ENCODE data around the gene MAP3K10.

The MAP3K10 gene

DNA sequence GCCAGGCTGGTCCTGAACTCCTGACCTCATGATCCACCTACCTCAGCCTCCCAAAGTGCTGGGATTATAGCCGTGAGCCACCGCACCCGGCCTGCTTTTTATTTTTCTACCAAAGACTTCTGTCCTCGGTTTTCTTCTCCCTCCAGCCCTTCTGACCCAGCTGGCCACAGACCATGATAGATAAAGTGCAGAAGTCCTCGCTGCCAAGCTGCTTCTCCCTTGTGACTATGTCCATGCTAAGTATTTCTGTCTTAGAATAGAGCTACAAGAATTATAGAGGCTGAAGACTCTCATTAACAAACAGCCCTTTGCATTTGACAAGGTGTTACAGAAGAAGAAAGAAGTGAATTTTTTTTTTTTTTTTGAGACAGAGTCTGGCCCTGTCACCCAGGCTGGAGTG is 15.4 kb upstream of the MAP3K10 start:
- DNase-seq, result no peak

DNA sequence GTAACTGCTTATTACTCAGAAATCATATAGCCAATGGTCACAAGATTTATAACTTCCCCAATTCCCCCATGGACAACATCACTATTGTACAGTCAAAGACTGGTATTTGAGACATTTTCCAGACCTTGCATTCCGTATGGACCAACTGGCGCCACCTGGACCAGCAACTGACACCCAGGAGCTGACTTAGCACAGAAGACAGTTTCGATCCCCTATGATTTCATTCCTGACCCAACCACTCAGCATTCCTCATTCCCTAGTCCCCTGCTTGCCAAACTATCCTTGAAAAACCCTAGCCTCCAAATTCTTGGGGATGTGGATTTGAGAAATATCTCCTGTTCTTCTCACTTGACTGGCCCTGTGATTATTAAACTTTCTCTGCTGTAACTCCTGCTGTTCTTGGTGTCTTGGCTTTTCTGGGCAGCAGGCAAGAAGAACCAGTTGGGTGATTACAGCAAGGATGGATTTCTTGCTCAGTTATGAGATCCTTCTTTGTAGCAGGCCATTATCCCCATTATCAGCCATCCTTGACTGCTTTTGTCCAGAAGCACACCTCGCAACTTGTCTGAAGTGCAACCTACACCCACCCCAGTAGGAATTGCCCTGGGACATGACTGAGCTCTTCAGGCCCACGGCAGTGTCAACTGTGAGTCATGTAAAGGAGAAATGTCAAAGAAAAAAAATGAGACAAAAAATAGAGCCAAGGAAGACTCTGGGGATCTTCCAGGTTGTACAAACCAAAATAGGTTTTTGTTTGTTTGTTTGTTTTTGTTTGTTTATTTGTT is 13.7 kb upstream of the MAP3K10 start:
- DNase-seq, result no peak

DNA sequence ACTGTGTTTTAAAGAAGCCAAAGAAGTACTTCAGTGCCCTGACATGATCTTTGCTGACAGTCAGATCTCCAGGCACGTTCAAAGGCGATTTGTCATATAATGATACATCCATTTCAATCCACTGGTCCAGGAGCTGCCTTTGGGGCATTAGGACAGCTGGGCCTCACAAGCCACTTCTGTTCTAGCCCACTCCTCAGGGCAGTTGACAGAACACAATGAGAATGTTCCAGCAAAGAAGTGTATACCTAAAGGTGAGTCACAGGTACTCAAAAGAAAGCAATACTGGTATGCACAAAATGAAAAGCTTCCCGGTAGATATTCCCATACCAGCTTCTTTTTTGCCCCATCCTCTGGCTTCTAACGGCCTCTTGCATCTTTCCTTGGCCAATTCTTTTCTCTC is 12.5 kb upstream of the MAP3K10 start:
- no peak for DNase-seq

DNA sequence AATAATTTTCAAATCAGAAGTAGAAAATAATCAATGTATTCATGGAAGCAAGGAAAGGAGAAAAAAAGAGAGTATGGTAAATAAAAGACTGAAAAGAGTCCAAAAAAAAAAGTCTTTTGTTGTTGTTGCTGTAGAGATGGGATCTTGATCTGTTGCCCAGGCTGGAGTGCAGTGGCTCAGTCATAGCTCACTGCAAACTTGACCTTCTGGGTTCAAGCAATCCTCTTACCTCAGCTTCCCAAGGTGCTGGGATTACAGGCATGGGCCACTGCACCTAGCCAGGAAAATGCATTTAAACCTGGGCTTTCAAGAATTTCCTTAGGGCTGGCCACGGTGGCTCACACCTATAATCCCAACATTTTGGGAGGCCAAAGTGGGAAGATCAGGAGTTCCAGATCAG is 7.0 kb upstream of the MAP3K10 start:
- DNase-seq, result no peak

DNA sequence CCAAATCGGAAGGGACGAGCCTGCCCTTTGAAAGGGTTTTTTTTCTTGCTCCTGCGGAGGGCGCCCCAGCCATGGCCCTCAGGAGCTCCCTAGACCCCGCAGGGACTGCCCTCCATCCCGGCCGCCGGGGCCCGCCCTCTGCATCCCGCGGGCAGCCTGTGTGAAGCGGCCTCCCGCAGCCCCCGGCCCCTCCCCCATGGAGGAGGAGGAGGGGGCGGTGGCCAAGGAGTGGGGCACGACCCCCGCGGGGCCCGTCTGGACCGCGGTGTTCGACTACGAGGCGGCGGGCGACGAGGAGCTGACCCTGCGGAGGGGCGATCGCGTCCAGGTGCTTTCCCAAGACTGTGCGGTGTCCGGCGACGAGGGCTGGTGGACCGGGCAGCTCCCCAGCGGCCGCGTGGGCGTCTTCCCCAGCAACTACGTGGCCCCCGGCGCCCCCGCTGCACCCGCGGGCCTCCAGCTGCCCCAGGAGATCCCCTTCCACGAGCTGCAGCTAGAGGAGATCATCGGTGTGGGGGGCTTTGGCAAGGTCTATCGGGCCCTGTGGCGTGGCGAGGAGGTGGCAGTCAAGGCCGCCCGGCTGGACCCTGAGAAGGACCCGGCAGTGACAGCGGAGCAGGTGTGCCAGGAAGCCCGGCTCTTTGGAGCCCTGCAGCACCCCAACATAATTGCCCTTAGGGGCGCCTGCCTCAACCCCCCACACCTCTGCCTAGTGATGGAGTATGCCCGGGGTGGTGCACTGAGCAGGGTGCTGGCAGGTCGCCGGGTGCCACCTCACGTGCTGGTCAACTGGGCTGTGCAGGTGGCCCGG is 815 bp downstream of the MAP3K10 start:
- DNase-seq, result no peak

DNA sequence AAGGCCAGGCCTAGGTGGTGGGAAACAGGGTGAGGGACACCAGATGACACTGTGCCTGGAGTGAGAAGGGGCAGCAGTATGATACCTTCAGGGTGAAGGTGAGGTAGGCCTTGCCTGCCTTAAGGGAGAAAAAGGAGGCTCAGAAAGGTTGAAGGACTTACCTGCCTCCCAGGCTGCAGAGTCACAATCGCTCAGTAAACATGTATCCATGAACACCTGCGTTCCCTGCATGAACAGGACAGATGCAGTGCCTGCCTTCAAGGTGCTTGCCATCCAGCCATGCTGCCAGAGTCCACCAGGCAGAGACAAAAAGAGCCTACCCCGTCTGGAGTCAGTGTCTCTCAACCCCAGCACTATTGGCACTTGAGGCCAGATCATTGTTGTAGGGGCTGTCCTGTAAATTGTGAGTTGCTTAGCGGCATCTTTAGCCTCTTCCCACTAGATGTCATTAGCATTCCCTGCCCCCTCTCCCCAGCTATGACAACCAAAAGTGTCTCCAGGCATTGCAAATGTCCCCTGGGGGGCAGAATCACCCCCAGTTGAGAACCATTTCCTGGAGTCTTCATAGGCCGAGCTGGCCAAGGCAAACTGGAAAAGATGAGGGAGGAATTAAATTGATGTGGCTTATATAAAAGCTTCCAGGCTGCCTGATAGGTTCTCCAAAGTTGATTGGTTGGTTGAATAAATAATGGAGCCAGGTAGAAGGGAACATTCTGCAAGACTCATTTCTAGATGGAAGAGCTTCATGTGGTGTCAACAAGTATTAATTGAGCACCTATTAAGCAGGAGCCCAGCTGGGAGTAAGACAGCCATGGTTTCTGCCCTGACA is 1.7 kb downstream of the MAP3K10 start:
- no peak for DNase-seq

DNA sequence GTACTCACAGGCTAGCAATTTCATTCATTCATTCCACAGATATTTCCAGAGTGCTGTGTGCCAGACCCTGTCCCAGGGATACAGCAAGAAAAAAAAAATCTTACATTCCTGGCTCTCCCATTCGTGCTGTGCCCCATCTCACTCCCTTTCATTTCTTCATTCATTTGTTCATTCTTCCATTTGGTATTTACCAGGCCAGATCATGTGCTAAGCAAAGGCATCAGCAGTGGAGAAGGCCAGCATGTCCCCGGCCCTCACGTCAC is 2.3 kb downstream of the MAP3K10 start:
- DNase-seq, result no peak

DNA sequence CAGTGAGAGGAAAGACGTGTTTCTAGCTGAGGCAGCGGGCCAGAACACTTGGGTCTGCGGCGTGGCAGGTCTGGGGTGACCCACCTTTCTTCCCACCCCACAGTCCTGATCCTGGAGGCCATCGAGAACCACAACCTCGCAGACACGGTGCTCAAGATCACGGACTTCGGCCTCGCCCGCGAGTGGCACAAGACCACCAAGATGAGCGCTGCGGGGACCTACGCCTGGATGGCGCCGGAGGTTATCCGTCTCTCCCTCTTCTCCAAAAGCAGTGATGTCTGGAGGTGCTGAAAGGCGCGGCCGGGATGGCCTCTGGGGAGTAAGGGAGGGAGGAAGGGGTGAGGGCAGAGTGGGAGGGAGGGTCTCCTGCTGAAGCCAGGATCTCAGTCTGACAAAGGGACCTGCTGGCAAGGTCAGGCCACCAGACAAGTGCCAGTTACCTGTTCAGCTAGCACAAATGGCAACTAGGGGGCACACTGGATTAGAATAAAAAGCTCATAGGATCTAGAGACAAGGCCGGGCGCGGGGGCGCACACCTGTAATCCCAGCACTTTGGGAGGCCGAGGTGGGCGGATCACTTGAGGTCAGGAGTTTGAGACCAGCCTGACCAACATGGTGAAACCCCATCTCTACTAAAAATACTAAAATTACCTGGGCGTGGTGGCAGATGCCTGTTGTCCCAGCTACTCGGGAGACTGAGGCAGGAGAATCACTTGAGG is 7.2 kb downstream of the MAP3K10 start:
- DNase-seq, result no peak

DNA sequence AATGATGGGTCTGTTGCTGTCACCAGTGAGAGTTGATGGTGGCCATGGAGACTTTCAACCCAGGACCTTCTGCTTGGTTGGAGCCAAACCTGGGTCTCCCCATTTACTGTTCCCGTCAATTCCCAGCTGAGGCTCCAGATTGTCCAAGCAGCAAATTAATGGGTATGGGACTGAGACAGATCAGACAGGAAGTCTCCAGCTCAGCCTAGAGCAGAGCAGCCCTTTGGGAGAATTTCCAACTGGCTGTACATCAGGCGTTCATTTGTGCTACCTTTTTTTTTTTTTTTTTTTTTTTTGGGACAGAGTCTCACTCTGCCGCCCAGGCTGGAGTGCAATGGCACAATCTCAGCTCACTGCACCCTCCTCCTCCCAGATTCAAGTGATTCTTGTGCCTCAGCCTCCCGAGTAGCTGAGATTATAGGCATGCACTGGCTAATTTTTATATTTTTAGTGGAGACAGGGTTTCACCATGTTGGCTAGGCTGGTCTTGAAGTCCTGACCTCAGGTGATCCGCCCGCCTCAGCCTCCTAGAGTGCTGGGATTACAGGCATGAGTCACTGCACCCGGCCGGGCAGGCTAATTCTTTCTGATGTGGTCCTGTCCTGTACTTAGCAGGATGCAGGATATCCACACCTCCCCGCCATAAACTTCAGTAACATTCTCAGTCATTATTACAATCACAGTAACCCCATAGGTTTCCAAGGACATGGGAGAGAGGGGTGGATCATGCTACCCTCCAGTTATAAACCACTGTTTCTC is 9.3 kb downstream of the MAP3K10 start:
- DNase-seq, result no peak

DNA sequence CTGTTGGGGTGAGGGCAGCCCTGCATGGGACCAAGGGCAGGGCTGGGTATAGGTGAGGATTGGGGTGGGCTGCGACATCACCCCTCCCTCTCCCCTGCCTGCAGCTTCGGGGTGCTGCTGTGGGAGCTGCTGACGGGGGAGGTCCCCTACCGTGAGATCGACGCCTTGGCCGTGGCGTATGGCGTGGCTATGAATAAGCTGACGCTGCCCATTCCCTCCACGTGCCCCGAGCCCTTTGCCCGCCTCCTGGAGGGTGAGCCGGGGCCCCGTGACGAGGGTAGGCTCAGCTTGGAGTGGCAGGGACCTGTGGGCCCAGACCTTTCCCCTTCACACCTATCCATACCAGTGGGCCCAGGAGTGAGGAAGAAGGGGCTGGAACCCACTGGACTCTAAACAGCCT is 13.2 kb downstream of the MAP3K10 start:
- DNase-seq, result no peak

DNA sequence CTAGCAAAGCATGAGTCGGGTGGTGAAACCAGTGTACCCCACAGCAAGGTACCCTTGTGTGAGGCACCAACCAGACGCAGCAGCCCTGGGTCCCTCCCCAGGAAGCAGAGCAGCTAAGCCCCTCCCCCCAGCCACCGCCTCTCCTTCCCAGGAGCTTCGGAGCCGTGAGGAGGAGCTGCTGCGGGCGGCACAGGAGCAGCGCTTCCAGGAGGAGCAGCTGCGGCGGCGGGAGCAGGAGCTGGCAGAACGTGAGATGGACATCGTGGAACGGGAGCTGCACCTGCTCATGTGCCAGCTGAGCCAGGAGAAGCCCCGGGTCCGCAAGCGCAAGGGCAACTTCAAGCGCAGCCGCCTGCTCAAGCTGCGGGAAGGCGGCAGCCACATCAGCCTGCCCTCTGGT is 14.5 kb downstream of the MAP3K10 start:
- DNase-seq, result no peak

DNA sequence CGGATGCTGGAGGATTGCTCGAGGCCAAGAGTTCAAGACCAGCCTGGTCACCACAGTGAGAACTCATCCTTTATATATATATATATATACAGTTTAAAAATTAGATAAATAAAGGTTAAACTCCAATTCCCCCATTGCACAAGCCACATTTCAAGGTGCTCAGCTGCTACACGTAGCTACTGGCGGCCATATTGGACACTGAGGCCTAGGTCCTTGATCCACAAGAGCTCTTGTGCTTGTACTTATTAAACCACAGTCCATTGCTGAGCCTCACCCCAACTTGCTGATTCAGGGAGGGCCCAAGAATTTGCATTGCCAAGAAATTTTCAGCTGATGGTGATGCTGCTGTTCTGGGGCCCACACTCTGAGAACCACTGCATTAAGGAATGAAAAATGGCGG is 17.4 kb downstream of the MAP3K10 start:
- DNase-seq, result no peak

DNA sequence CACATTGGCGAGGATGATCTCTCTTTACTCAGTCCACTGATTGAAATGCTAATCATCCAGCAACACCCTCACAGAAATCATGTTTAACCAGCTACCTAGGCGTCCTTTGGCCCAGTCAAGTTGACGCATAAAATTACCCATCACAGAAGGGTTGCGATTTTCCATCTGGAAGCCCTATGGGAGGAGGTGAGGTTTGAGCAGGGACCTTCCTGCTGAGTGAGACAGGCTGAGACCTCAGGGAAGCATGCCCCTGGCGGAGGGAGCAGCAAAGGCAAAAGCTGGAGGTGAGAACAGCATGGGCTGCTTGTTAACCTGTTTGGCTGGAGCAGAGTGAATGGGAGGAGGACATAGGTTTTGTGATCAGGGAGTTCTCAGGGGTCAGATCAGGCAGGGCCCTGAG is 19.7 kb downstream of the MAP3K10 start:
- DNase-seq, result no peak

DNA sequence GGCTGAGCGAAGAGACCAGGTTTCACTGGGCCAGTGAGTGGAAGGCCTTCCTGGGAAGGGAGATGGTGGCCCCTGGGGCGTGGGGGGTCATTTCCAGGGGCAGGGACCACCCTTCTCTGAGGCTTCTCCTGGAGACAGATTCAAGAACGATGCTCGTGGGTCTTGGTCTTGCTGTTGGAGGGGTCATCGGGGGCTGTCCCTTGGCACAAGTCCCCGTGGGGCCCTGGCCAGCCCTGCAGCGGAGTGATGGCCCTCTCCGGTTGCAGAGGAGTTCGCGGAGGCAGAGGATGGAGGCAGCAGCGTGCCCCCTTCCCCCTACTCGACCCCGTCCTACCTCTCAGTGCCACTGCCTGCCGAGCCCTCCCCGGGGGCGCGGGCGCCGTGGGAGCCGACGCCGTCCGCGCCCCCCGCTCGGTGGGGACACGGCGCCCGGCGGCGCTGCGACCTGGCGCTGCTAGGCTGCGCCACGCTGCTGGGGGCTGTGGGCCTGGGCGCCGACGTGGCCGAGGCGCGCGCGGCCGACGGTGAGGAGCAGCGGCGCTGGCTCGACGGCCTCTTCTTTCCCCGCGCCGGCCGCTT is 22.1 kb downstream of the MAP3K10 start:
- DNase-seq, result no peak

DNA sequence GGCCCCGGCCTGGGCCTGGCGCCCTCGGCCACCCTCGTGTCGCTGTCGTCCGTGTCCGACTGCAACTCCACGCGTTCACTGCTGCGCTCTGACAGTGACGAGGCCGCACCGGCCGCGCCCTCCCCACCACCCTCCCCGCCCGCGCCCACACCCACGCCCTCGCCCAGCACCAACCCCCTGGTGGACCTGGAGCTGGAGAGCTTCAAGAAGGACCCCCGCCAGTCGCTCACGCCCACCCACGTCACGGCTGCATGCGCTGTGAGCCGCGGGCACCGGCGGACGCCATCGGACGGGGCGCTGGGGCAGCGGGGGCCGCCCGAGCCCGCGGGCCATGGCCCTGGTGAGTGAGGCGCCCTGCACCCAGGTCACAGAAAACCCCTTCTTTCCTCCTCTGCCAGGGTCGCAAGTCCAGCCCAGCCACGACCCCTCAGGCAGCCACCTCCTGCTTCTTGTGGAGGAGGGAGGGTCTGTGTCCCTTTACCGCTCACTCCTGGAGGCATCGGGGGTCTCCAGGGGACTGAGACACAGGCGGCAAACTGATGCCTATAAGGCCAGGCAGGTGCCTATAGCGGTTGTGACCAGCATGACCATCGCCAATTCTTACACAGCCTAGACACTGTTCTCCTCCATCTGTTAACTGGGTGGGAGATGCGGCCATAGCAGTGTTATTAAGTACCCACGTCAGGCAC is 22.8 kb downstream of the MAP3K10 start:
- DNase-seq, result no peak

DNA sequence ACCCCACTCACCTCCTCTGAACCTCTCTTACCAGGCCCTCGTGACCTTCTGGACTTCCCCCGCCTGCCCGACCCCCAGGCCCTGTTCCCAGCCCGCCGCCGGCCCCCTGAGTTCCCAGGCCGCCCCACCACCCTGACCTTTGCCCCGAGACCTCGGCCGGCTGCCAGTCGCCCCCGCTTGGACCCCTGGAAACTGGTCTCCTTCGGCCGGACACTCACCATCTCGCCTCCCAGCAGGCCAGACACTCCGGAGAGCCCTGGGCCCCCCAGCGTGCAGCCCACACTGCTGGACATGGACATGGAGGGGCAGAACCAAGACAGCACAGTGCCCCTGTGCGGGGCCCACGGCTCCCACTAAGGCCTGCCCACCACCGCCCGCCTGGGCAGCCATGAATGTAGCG is 23.7 kb downstream of the MAP3K10 start:
- no peak for DNase-seq

DNA sequence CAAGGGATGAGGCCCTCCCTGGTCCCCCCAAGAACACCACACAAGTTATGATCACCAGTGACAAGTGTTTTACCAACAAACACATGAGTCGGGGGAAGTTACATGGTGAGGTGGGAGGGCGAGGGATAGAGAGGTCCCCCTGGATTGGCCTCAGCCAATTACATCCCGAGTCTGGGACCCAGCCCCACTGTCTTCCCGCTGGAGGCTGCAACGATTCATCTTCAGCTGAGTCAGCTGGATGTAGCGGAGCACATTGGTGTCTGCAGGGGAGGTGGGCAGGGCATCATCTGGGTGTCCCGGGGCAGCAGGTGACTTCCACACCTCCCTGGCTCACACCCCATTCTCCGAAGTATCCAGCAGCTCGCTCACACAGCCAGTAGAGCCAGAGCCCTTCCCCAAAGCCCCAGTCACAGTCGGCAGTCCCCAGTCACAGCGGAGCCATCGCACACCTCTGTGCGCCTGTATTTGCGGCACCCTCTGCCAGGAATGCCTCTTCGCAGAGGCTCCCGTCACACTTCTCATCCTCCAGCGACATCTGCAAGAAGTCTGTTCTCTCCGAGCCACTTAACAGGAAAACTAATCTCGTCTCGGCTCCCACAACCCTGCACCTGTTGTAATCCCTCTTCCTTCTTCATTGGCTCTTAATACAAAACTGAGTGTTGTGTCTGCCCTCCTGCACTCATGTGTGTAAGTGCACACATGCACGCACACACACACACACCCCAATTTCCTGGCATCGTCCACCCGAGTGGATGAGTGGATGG is 25.0 kb downstream of the MAP3K10 start:
- no peak for DNase-seq

DNA sequence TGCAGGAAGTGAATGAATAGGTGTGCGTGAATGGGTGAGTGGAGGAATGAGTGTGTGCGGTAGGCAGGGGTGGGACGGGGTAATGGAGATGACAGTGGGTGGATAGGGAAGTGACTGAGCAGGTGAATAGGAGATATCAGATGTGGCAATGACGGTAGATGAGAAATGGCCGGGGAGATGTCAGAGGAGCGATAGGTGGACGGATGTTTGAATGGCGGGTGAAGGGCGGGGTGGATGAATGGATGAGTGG is 25.5 kb downstream of the MAP3K10 start:
- no peak for DNase-seq

DNA sequence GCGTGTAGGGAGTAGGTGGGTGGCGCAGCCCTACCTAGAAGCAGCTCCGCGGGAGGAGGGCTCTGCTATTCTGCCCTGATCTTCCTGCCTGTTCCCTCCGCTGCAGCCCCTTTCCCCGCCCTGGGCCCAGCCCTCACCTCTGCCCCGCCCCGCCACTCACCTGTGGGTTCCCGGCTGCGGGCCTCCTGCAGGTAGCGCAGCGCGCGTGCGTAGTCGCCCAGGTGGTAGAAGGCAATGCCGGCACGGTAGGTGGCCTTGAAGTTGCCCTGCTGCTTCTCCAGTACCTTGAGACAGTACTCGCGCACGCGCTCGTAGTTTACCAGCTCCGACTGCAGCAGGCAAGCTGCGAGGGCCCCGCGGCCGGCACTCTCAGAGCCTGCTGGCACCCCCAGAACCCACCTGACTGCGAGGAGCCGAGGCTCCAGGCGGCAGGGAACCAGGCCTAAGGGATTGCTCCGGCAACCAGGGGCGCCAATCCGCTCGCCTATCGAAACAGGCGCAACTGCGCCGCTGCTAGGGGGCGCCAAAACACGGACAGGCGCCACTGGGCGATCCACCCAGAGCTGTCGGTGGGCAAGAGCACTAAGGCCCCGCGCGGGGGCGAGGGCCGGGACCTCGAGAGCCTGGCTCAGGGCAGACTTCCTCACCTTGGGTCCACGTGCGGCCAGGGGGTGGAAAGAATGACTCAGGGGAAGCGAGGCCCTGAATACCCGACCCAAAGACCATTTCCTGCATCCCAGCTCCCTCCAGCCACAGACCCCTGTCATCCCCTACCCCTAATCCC is 26.0 kb downstream of the MAP3K10 start:
- DNase-seq, result no peak

Measured in activated naive CD4-positive, alpha-beta T cell (primary cell).